ENCODE results near the gene FADS1. TPM values are rescaled to one million over a fixed set of nuclear protein-coding genes. Genes with fewer than 3 reads are reported as not detected.

Gene FADS1
- total and polyA plus RNA-seq, 2 donors (not counting 3 experiments of a cell fraction or from before 2014, with no cell fraction given): 110 to 121 TPM

DNA sequence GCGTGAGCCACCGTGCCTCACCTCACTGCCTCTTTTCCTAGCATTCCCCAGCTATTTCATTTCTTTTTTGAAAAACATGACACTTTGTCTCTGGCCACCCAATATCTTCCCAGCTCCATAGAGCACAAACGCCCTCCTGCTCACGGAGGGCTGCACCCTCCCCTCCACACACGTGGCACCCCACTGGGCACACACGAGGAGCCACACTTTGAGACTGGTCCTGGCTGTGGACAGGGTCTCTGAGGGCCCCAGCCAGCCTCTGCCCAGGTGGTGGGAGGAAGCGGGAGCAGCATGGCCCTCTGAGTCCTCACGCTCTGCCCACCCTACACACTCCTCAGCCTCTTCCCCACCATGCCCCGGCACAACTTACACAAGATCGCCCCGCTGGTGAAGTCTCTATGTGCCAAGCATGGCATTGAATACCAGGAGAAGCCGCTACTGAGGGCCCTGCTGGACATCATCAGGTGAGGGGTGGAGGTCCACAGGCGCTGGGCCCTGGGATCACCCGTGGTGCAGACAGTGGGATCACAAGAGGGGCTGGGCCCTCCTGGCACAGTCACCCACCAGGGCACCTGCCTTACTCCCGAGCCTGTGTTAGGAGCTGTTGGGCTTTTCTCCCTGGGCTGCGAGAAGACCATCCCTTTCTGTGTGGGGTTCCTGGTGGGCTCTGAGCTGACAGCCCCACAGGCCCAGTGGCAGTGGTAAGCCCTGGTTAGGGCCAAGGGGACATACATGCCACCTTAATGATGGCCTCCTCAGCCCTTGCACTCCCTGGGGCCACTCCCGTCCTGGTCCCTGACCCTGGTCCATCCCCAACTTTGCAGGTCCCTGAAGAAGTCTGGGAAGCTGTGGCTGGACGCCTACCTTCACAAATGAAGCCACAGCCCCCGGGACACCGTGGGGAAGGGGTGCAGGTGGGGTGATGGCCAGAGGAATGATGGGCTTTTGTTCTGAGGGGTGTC, 48.3 kb upstream of the FADS1 start:
- H3K4me3 ChIP-seq (replicated peaks in 1 of 3; ENCODE audit: insufficient read depth in 1 of 3, low read depth in 1 of 3, low read length in 3 of 3): no peak overlapping the region
- H3K9ac ChIP-seq (replicated peaks; ENCODE audit: extremely low read depth, insufficient read depth, low read length): no peak overlapping the region
- intact Hi-C loops (cut with micrococcal nuclease): no loop called here
- no peaks in the 10 kb centered on the region for H3K9me3 ChIP-seq (replicated peaks; ENCODE audit: control insufficient read depth, insufficient read depth, low read length)
- no peak overlapping the region for H3K27ac ChIP-seq (ENCODE audit: insufficient read depth, low read depth, low read length)
- dilution Hi-C loops (cut with MboI; ENCODE audit: extremely low pct_ligation_motif_present, low sequenced_read_pairs): no loop called here
- no peaks in the 10 kb centered on the region for H3K79me2 ChIP-seq (ENCODE audit: control insufficient read depth, insufficient read depth, low read length)
- no peak for FAIRE-seq
- TF ChIP-seq POLR2A (IDR thresholded peaks at IDR 0.05; ENCODE audit: low read depth, low read length): no peak
- TF ChIP-seq, protein P1, sequence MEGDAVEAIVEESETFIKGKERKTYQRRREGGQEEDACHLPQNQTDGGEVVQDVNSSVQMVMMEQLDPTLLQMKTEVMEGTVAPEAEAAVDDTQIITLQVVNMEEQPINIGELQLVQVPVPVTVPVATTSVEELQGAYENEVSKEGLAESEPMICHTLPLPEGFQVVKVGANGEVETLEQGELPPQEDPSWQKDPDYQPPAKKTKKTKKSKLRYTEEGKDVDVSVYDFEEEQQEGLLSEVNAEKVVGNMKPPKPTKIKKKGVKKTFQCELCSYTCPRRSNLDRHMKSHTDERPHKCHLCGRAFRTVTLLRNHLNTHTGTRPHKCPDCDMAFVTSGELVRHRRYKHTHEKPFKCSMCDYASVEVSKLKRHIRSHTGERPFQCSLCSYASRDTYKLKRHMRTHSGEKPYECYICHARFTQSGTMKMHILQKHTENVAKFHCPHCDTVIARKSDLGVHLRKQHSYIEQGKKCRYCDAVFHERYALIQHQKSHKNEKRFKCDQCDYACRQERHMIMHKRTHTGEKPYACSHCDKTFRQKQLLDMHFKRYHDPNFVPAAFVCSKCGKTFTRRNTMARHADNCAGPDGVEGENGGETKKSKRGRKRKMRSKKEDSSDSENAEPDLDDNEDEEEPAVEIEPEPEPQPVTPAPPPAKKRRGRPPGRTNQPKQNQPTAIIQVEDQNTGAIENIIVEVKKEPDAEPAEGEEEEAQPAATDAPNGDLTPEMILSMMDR (IDR thresholded peaks at IDR 0.05; ENCODE audit: extremely low read depth in 1 of 2, insufficient read depth in 1 of 2, low read depth in 1 of 2, low read length in 2 of 2): no peak
- TF ChIP-seq POLR2AphosphoS5 (IDR thresholded peaks at IDR 0.05; ENCODE audit: insufficient read depth, low read depth, low read length): no peak
- no peak for TF ChIP-seq GATA2 (IDR thresholded peaks at IDR 0.05; ENCODE audit: insufficient read depth, insufficient read length, low read depth, low read length)
- no peak for TF ChIP-seq MAX (IDR thresholded peaks at IDR 0.05; ENCODE audit: insufficient read depth, insufficient read length)
- no peak for TF ChIP-seq MYC (IDR thresholded peaks at IDR 0.05; ENCODE audit: low read depth, low read length)
- no peak for TF ChIP-seq FOS (IDR thresholded peaks at IDR 0.05; ENCODE audit: borderline replicate concordance, insufficient read depth, low read length)
- no peak for TF ChIP-seq JUN (IDR thresholded peaks at IDR 0.05; ENCODE audit: borderline replicate concordance, insufficient read depth, insufficient read length, low read depth)
- TF ChIP-seq EZH2 (IDR thresholded peaks at IDR 0.05; ENCODE audit: borderline replicate concordance, low read depth, low read length, severe bottlenecking): no peak
- no peaks in the 10 kb centered on the region for H3K4me1 ChIP-seq (ENCODE audit: control insufficient read depth, extremely low read depth, insufficient read depth, low read length)
- no TSS peak for BruUV-seq (replicated peaks)
- peaks cover 15 to 27% of the 10 kb centered on the region in 2 experiments for H3K36me3 ChIP-seq (ENCODE audit: control insufficient read depth in 2 of 2, extremely low read depth in 1 of 2, insufficient read depth in 2 of 2, low read length in 2 of 2)
- H3K9me1 ChIP-seq (replicated peaks; ENCODE audit: control insufficient read depth, extremely low read depth, insufficient read depth, low read length): no peaks in the 10 kb centered on the region
- H2AFZ ChIP-seq (ENCODE audit: low read depth, low read length): no peak overlapping the region
- ChIA-PET POLR2A (no interaction called here), CTCF (interaction anchor here (2.2 kb wide), 1 partner anchor 68 kb away, joined by 7 read pairs; no protein-coding TSS in a partner anchor)
- no peaks in the 10 kb centered on the region for H3K27me3 ChIP-seq (ENCODE audit: control insufficient read depth in 2 of 2, insufficient read depth in 2 of 2, low read length in 2 of 2)
- DNase-seq (ENCODE audit: low read depth, low spot score): no peak
- no peaks in the 10 kb centered on the region for H4K20me1 ChIP-seq (replicated peaks; ENCODE audit: control insufficient read depth, extremely low read depth, insufficient read depth, low read length)
- H3K4me2 ChIP-seq (ENCODE audit: insufficient read depth, low read length): no peak overlapping the region

Data from endothelial cell of umbilical vein (primary cell).